ENCODE measurements around the gene ROR2.

ROR2 gene

GRCh38 chr9:91773156-91773555, 176.9 kb downstream of the ROR2 start:
- in situ Hi-C loops (cut with MboI; ENCODE audit: low pct_unique_long_range_greater_than_20kb, low sequenced_read_pairs, unreplicated experiment) = no loop called here
- no peak for DNase-seq (ENCODE audit: low spot score)
- TF ChIP-seq CTCF (IDR thresholded peaks at IDR 0.05; ENCODE audit: extremely low read depth, insufficient read depth, missing control alignments) = no peak

- TF ChIP-seq CTCF (IDR thresholded peaks at IDR 0.05; ENCODE audit: extremely low read depth, insufficient read depth, missing control alignments) = no peak
- in situ Hi-C loops (cut with MboI; ENCODE audit: low pct_unique_long_range_greater_than_20kb, low sequenced_read_pairs, unreplicated experiment) = no loop called here
- no peak for DNase-seq (ENCODE audit: low spot score)
Measured at GRCh38 chr9:91771864-91772263, 178.2 kb downstream of the ROR2 start.

- no peak for DNase-seq (ENCODE audit: low spot score)
- in situ Hi-C loops (cut with MboI; ENCODE audit: low pct_unique_long_range_greater_than_20kb, low sequenced_read_pairs, unreplicated experiment) = no loop called here
- TF ChIP-seq CTCF (IDR thresholded peaks at IDR 0.05; ENCODE audit: extremely low read depth, insufficient read depth, missing control alignments) = no peak
Measured at GRCh38 chr9:91771027-91771426, 179.0 kb downstream of the ROR2 start.

- no peak for DNase-seq (ENCODE audit: low spot score)
- TF ChIP-seq CTCF (IDR thresholded peaks at IDR 0.05; ENCODE audit: extremely low read depth, insufficient read depth, missing control alignments) = no peak
- in situ Hi-C loops (cut with MboI; ENCODE audit: low pct_unique_long_range_greater_than_20kb, low sequenced_read_pairs, unreplicated experiment) = no loop called here
Measured at GRCh38 chr9:91770229-91770628, 179.8 kb downstream of the ROR2 start.

- DNase-seq (ENCODE audit: low spot score) = no peak
- in situ Hi-C loops (cut with MboI; ENCODE audit: low pct_unique_long_range_greater_than_20kb, low sequenced_read_pairs, unreplicated experiment) = no loop called here
- no peak for TF ChIP-seq CTCF (IDR thresholded peaks at IDR 0.05; ENCODE audit: extremely low read depth, insufficient read depth, missing control alignments)
Measured at GRCh38 chr9:91768977-91769916, 180.8 kb downstream of the ROR2 start.

GRCh38 chr9:91768507-91768906, 181.5 kb downstream of the ROR2 start:
- no peak for TF ChIP-seq CTCF (IDR thresholded peaks at IDR 0.05; ENCODE audit: extremely low read depth, insufficient read depth, missing control alignments)
- DNase-seq (ENCODE audit: low spot score) = no peak
- in situ Hi-C loops (cut with MboI; ENCODE audit: low pct_unique_long_range_greater_than_20kb, low sequenced_read_pairs, unreplicated experiment) = no loop called here
